Measurements from ENCODE around the gene BICC1. TPM values are rescaled to one million over a fixed set of nuclear protein-coding genes. Genes with fewer than 3 reads are reported as not detected.
"Not testable (repeated sequence)": the region's sequence is repeated elsewhere in the genome, so short reads cannot be mapped to it uniquely, and the experiment has no call there.

The BICC1 gene
- total RNA-seq, 2 donors from 2014 or later, result 8.3 to 15.7 TPM

- no peaks in the 10 kb centered on the region for H3K36me3 ChIP-seq
- H3K4me3 ChIP-seq, result no peak overlapping the region
- H3K27me3 ChIP-seq, result no peaks in the 10 kb centered on the region
- DNase-seq (ENCODE audit: low spot score), result no peak
- peaks cover 0 to 28% of the 10 kb centered on the region in 2 donors for H3K4me1 ChIP-seq
- H3K9me3 ChIP-seq, result peaks cover 0 to 11% of the 10 kb centered on the region in 2 donors
- no peak for TF ChIP-seq CTCF (IDR thresholded peaks at IDR 0.05)
- no peak overlapping the region for H3K27ac ChIP-seq
Observed at GRCh38 chr10:58854811-58855210, 342.1 kb downstream of the BICC1 start.

- peak; percentile 73 for DNase-seq (ENCODE audit: low spot score)
- Histone ChIP-seq H3K27ac (peak overlapping the region; percentile 38 to 67), H3K36me3 (no peaks in the 10 kb centered on the region), H3K4me3 (no peak overlapping the region), H3K4me1 (peaks cover 0 to 28% of the 10 kb centered on the region in 2 donors), H3K27me3 (no peaks in the 10 kb centered on the region), H3K9me3 (peaks cover 0 to 11% of the 10 kb centered on the region in 2 donors)
- TF ChIP-seq CTCF (IDR thresholded peaks at IDR 0.05), result no peak
Observed at GRCh38 chr10:58856508-58857240, 344.0 kb downstream of the BICC1 start.

- H3K27me3 ChIP-seq, result no peaks in the 10 kb centered on the region
- H3K27ac ChIP-seq, result peak overlapping the region; percentile 13 to 67
- no peak for DNase-seq (ENCODE audit: low spot score)
- no peaks in the 10 kb centered on the region for H3K36me3 ChIP-seq
- TF ChIP-seq CTCF (IDR thresholded peaks at IDR 0.05), result no peak
- H3K4me3 ChIP-seq, result no peak overlapping the region
- peaks cover 0 to 28% of the 10 kb centered on the region in 2 donors for H3K4me1 ChIP-seq
- peaks cover 0 to 11% of the 10 kb centered on the region in 2 donors for H3K9me3 ChIP-seq
Observed at GRCh38 chr10:58857251-58857805, 344.7 kb downstream of the BICC1 start.

GRCh38 chr10:58858123-58858522 lies 345.5 kb downstream of the BICC1 start:
- H3K36me3 ChIP-seq; DNase-seq (ENCODE audit: low spot score): not testable (repeated sequence)

GRCh38 chr10:58859526-58859925 lies 346.9 kb downstream of the BICC1 start:
- Histone ChIP-seq H3K9me3 (peaks cover 0 to 11% of the 10 kb centered on the region in 2 donors), H3K4me3 (no peak overlapping the region), H3K4me1 (peaks cover 0 to 28% of the 10 kb centered on the region in 2 donors), H3K36me3 (no peaks in the 10 kb centered on the region), H3K27ac (no peak overlapping the region), H3K27me3 (no peaks in the 10 kb centered on the region)
- no peak for DNase-seq (ENCODE audit: low spot score)
- no peak for TF ChIP-seq CTCF (IDR thresholded peaks at IDR 0.05)

More at GRCh38 chr10:58858123-58858522, 345.5 kb downstream of the BICC1 start:
- not testable (repeated sequence) for H3K4me3 ChIP-seq, H3K27ac ChIP-seq, H3K27me3 ChIP-seq
- peaks cover 0 to 11% of the 10 kb centered on the region in 2 donors for H3K9me3 ChIP-seq
- H3K4me1 ChIP-seq, result peaks cover 0 to 28% of the 10 kb centered on the region in 2 donors

GRCh38 chr10:58867683-58868082 lies 355.0 kb downstream of the BICC1 start:
- no peaks in the 10 kb centered on the region for H3K9me3 ChIP-seq
- H3K27me3 ChIP-seq, result no peaks in the 10 kb centered on the region
- no peak overlapping the region for H3K4me3 ChIP-seq
- H3K27ac ChIP-seq, result no peak overlapping the region
- no peaks in the 10 kb centered on the region for H3K4me1 ChIP-seq
- no peak for TF ChIP-seq CTCF (IDR thresholded peaks at IDR 0.05)
- H3K36me3 ChIP-seq, result no peaks in the 10 kb centered on the region
- DNase-seq (ENCODE audit: low spot score), result no peak
